Measurements from ENCODE around the gene PPP2R5E.

- TF ChIP-seq CTCF (IDR thresholded peaks at IDR 0.05) = no peak
- no peak for TF ChIP-seq POLR2A (IDR thresholded peaks at IDR 0.05; ENCODE audit: low read depth)
- TF ChIP-seq EP300 (IDR thresholded peaks at IDR 0.05) = no peak
Observed at GRCh38 chr14:63459738-63460137, 83.4 kb downstream of the PPP2R5E start.
